WI38 (cell line): ENCODE results near the gene CLDN9.

Experiments
- H3K4me3 ChIP-seq: 2 replicates; pipeline ENCODE4 v1.5.1; 2011; ENCODE audit warnings: low read depth, mild to moderate bottlenecking, control low read depth, low read length
- CTCF ChIP-seq: IDR thresholded peaks from 2 replicates; pipeline ENCODE4 v1.5.1; 2012; ENCODE audit warnings: low read depth, mild to moderate bottlenecking, control low read depth, low read length

CLDN9 gene

GRCh38 chr16:3007957-3008689 is 4.6 kb upstream of the CLDN9 start:
- no peak for TF ChIP-seq CTCF

GRCh38 chr16:3008690-3009037 is 4.1 kb upstream of the CLDN9 start:
- no peak for TF ChIP-seq CTCF
- H3K4me3 ChIP-seq: no peak overlapping the region

More at GRCh38 chr16:3007957-3008689, 4.6 kb upstream of the CLDN9 start:
- no peak overlapping the region for H3K4me3 ChIP-seq

- H3K4me3 ChIP-seq: no peak overlapping the region
- TF ChIP-seq CTCF: no peak
Observed at GRCh38 chr16:3009568-3010390, 2.9 kb upstream of the CLDN9 start.

- TF ChIP-seq CTCF: no peak
- no peak overlapping the region for H3K4me3 ChIP-seq
Observed at GRCh38 chr16:3010510-3010909, 2.2 kb upstream of the CLDN9 start.

GRCh38 chr16:3012246-3012645 is 477 bp upstream of the CLDN9 start:
- TF ChIP-seq CTCF: no peak
- no peak overlapping the region for H3K4me3 ChIP-seq

- H3K4me3 ChIP-seq: no peak overlapping the region
- no peak for TF ChIP-seq CTCF
Observed at GRCh38 chr16:3013491-3013951, 798 bp downstream of the CLDN9 start.
